ENCODE measurements around the gene STX18.

STX18 gene

GRCh38 chr4:4386736-4387392, 155.0 kb downstream of the STX18 start, which contains the start of gene NSG1:
Gene NSG1 (plus strand): TSS chr4:4387102. CDS start chr4:4387630, 528 bp downstream.
- no peak for TF ChIP-seq CTCF (IDR thresholded peaks at IDR 0.05)
- Histone ChIP-seq H3K9me3 (no peaks in the 10 kb centered on the region), H3K27me3 (peaks cover 0 to 77% of the 10 kb centered on the region in 2 donors), H3K36me3 (no peaks in the 10 kb centered on the region), H3K4me1 (peaks cover 0 to 35% (median 28%) of the 10 kb centered on the region in 4 donors), H3K27ac (no peak within 1 kb of the TSS), H3K4me3 (peak within 1 kb of the TSS; percentile 22 to 44)
- DNase-seq = no peak
- intact Hi-C loops (cut with DNase I; ENCODE audit: low total_unique reads) = no loop called here

GRCh38 chr4:4386296-4386735, 155.5 kb downstream of the STX18 start:
- Histone ChIP-seq H3K36me3 (no peaks in the 10 kb centered on the region), H3K4me3 (peak overlapping the region; percentile 22 to 44), H3K27ac (no peak overlapping the region), H3K9me3 (no peaks in the 10 kb centered on the region), H3K27me3 (peaks cover 0 to 77% of the 10 kb centered on the region in 2 donors), H3K4me1 (peaks cover 0 to 35% (median 28%) of the 10 kb centered on the region in 4 donors)
- intact Hi-C loops (cut with DNase I; ENCODE audit: low total_unique reads) = no loop called here
- no peak for TF ChIP-seq CTCF (IDR thresholded peaks at IDR 0.05)
- no peak for DNase-seq

DNA sequence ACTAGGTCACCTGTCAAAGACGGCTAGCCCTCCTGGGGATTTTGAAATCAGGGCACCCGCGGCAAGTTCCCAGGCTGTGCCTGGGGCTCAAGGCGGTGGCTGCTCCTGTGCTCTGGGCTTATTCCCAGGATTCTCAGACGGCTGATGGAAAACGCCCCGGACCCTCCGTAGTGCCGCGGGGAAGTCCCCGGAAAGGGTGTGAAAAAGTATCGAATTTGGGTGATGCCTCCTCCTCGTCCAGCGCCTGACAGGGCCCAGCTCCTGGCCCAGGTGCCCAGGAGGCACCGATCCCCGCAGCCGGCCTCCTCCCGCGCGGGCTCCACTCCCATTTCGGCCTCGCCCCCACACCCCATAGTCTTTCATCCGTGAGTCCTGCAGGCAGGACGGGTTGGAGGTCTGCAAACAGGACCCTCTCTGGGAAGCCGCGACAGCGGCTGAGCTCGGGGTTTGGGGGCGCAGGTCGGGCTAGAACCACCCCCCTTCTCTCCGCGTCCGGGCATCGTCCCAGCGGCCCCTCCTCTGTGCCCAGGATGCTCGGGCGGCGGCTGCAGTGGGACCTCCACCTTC, 156.0 kb downstream of the STX18 start:
- H3K4me3 ChIP-seq = peak overlapping the region in 1 of 2 donors; percentile 44
- H3K27me3 ChIP-seq = peaks cover 0 to 77% of the 10 kb centered on the region in 2 donors
- intact Hi-C loops (cut with DNase I; ENCODE audit: low total_unique reads) = no loop called here
- H3K9me3 ChIP-seq = no peaks in the 10 kb centered on the region
- DNase-seq = no peak
- H3K36me3 ChIP-seq = no peaks in the 10 kb centered on the region
- H3K27ac ChIP-seq = no peak overlapping the region
- peaks cover 0 to 35% (median 28%) of the 10 kb centered on the region in 4 donors for H3K4me1 ChIP-seq
- TF ChIP-seq CTCF (IDR thresholded peaks at IDR 0.05) = no peak

DNA sequence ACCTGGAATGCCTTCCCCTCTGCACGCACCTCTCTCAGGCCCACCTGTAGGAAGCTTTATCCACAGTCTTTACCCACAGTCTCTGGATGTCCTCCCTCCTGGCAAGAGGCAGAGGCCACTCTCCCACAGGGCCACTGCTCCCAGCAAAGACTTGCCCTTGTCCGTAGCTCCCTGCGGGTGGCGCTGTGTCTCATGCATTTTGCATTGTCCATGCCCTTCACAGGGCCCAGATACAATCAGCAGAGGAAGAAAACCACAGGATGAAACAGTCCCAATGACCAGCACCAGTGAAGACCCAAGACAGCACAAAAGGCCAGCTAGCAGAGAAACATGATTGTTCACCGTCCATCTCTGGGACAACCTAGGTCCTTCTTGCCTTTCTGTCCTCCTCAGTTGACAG, 157.0 kb downstream of the STX18 start:
- intact Hi-C loops (cut with DNase I; ENCODE audit: low total_unique reads) = no loop called here
- Histone ChIP-seq H3K4me3 (no peak overlapping the region), H3K36me3 (no peaks in the 10 kb centered on the region), H3K4me1 (peaks cover 0 to 35% (median 28%) of the 10 kb centered on the region in 4 donors), H3K9me3 (no peaks in the 10 kb centered on the region), H3K27me3 (peaks cover 0 to 69% of the 10 kb centered on the region in 2 donors), H3K27ac (no peak overlapping the region)
- DNase-seq = no peak
- TF ChIP-seq CTCF (IDR thresholded peaks at IDR 0.05) = no peak

GRCh38 chr4:4383085-4383484, 158.8 kb downstream of the STX18 start:
- no peak overlapping the region for H3K27ac ChIP-seq
- H3K27me3 ChIP-seq = peaks cover 0 to 55% of the 10 kb centered on the region in 2 donors
- no peaks in the 10 kb centered on the region for H3K36me3 ChIP-seq
- no peak overlapping the region for H3K4me3 ChIP-seq
- no peak for TF ChIP-seq CTCF (IDR thresholded peaks at IDR 0.05)
- intact Hi-C loops (cut with DNase I; ENCODE audit: low total_unique reads) = no loop called here
- peaks cover 0 to 27% (median 22%) of the 10 kb centered on the region in 4 donors for H3K4me1 ChIP-seq
- DNase-seq = no peak
- H3K9me3 ChIP-seq = no peaks in the 10 kb centered on the region
